Measurements from ENCODE around the gene DYNLT1. TPM values are rescaled to one million over a fixed set of nuclear protein-coding genes. Genes with fewer than 3 reads are reported as not detected.
"Not testable (repeated sequence)": the region's sequence is repeated elsewhere in the genome, so short reads cannot be mapped to it uniquely, and the experiment has no call there.

The DYNLT1 gene
- 100 to 1,000 TPM in 2 of 3 donors, 10 to 100 TPM in 1; 94.2 to 141 (median 119) TPM for polyA plus RNA-seq

- peak within 1 kb of the TSS; percentile 98 to 100 (median 98) for H3K27ac Mint-ChIP-seq
- peaks cover 7 to 29% (median 19%) of the 10 kb centered on the region in 3 donors for H3K27me3 Mint-ChIP-seq (ENCODE audit: low read depth in 3 of 3)
- peaks cover 5 to 18% (median 5%) of the 10 kb centered on the region in 3 donors for H3K36me3 Mint-ChIP-seq
- peaks cover 70 to 76% of the 10 kb centered on the region in 2 donors for H3K4me1 Mint-ChIP-seq
- H3K9me3 Mint-ChIP-seq = no peaks in the 10 kb centered on the region
- DNase-seq = peak; percentile 89 to 92 (median 89)
- H3K4me3 Mint-ChIP-seq = peak within 1 kb of the TSS; percentile 98 to 100 (median 99)
Measured at GRCh38 chr6:158644231-158645063, at the start of gene DYNLT1. TSS of gene DYNLT1 (minus strand) at chr6:158644743. CDS start at chr6:158644708, 35 bp downstream.

DNA sequence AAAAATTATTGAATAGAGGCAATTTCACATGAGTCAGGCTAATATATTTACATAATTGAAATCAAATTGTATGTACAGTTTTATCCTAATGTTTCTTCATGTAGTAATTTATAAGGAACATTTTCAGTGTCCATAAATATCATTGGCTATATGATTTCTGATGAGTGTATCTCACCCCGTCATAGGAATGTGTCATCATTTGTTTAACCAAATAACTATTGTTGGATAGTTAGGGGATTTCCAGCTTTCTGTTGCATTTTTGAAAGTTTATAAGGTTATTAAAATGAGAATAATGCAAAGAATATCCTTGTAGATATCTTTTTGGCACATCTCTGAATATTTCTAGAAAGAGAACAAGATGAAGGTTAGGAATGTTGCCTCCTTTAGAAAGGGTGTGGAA lies 44.3 kb upstream of the DYNLT1 start:
- peak overlapping the region; percentile 66 to 100 (median 98) for H3K27ac Mint-ChIP-seq

DNA sequence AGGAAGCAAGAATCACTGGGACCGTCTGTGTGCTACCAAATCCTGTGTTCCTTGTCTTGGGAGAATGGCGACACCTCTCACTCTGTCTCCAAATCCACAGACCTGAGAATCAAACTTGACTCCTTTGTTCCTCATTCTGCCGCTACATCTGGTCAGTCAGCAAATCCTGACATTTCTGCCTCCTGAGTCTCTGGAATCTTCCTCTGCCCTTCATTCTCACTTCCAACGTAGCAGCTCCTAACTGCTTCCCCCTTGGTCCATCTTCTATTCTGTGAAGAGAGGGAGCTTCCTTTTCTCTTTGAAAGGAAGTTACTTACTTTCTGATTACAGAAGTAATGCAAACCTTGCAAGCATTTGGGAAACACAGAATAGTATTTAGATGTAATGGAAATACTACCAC lies 43.0 kb upstream of the DYNLT1 start:
- Mint-ChIP-seq H3K4me3 (peak overlapping the region; percentile 80 to 89 (median 83)), H3K9me3 (no peaks in the 10 kb centered on the region), H3K27me3 (ENCODE audit: low read depth in 3 of 3) (peaks cover 9 to 16% (median 10%) of the 10 kb centered on the region in 3 donors), H3K27ac (peak overlapping the region; percentile 97 to 100 (median 98)), H3K36me3 (peaks cover 24 to 34% (median 26%) of the 10 kb centered on the region in 3 donors), H3K4me1 (peaks cover 53 to 75% of the 10 kb centered on the region in 2 donors)
- no peak for DNase-seq

More for the DNA sequence above, 44.3 kb upstream of the DYNLT1 start:
- H3K9me3 Mint-ChIP-seq = no peaks in the 10 kb centered on the region
- H3K27me3 Mint-ChIP-seq (ENCODE audit: low read depth in 3 of 3) = peaks cover 9 to 16% (median 10%) of the 10 kb centered on the region in 3 donors
- no peak overlapping the region for H3K4me3 Mint-ChIP-seq
- peaks cover 14 to 23% (median 16%) of the 10 kb centered on the region in 3 donors for H3K36me3 Mint-ChIP-seq
- no peak for DNase-seq
- peaks cover 47 to 74% of the 10 kb centered on the region in 2 donors for H3K4me1 Mint-ChIP-seq

- peaks cover 9 to 18% (median 10%) of the 10 kb centered on the region in 3 donors for H3K27me3 Mint-ChIP-seq (ENCODE audit: low read depth in 3 of 3)
- peaks cover 26 to 36% (median 27%) of the 10 kb centered on the region in 3 donors for H3K36me3 Mint-ChIP-seq
- no peaks in the 10 kb centered on the region for H3K9me3 Mint-ChIP-seq
- H3K4me3 Mint-ChIP-seq = peak overlapping the region; percentile 80 to 89 (median 83)
- H3K27ac Mint-ChIP-seq = peak overlapping the region; percentile 97 to 100 (median 98)
- H3K4me1 Mint-ChIP-seq = peaks cover 54 to 75% of the 10 kb centered on the region in 2 donors
- DNase-seq = peak; percentile 87 to 89 (median 89)
Measured at GRCh38 chr6:158686791-158687381, 42.3 kb upstream of the DYNLT1 start.

- peaks cover 9 to 18% (median 10%) of the 10 kb centered on the region in 3 donors for H3K27me3 Mint-ChIP-seq (ENCODE audit: low read depth in 3 of 3)
- peaks cover 24 to 38% (median 28%) of the 10 kb centered on the region in 3 donors for H3K36me3 Mint-ChIP-seq
- H3K4me1 Mint-ChIP-seq = peaks cover 53 to 76% of the 10 kb centered on the region in 2 donors
Measured at GRCh38 chr6:158686311-158686710, 41.8 kb upstream of the DYNLT1 start.

DNA sequence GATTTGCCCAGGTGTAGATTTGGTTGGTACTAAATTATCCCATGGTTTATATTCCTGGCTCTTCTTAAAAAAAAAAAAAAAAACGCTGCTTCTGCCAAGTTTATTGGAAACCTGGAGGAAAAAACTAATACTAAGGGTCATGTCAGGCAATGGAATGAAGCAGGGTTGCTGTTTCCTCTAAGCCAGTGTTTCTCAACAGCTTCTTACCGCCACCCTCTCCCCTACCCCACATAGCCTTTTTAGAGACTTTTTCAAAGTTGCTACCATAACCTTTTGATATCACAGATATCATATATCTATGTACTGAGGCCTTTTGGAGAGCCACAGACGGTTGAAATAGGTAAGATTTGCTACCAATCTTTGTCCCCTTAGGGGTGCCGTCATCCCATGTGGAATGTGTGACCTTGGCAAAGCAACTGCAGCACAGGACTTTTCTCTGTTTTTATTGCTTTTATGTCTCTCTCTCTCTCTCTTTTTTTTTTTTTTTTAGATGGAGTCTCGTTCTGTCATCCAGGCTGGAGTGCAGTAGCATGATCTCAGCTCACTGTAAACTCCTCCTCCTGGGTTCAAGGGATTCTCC lies 40.3 kb upstream of the DYNLT1 start:
- Mint-ChIP-seq H3K4me3 (no peak overlapping the region), H3K4me1 (peaks cover 54 to 79% of the 10 kb centered on the region in 2 donors)
- no peak for DNase-seq

More at GRCh38 chr6:158686311-158686710, 41.8 kb upstream of the DYNLT1 start:
- Mint-ChIP-seq H3K27ac (peak overlapping the region; percentile 97 to 100 (median 98)), H3K9me3 (no peaks in the 10 kb centered on the region), H3K4me3 (peak overlapping the region; percentile 80 to 89 (median 83))
- no peak for DNase-seq

DNA sequence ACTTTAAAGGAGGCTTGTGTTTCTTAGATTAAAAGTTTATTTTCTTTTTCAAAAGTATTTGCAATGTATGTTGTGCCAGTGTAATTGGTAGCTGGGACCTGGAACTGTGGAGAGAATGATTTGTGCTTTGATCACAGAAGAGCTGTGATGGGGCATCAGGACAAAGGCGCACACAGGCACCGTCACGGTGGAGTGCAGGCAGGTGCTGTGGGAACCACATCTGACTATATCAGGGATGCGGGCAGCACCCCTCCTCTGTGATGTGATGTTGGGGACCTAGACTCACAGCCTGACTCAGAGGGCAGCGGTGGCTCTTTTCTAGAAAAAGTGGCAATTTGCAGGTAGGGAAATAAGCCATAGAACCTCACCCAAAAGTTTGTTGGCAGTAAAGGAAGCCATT lies 39.8 kb upstream of the DYNLT1 start:
- no peak overlapping the region for H3K4me3 Mint-ChIP-seq
- no peak for DNase-seq
- H3K36me3 Mint-ChIP-seq = peaks cover 29 to 51% (median 32%) of the 10 kb centered on the region in 3 donors
- peaks cover 7 to 18% (median 10%) of the 10 kb centered on the region in 3 donors for H3K27me3 Mint-ChIP-seq (ENCODE audit: low read depth in 3 of 3)
- peaks cover 56 to 79% of the 10 kb centered on the region in 2 donors for H3K4me1 Mint-ChIP-seq
- peak overlapping the region; percentile 33 to 98 (median 88) for H3K27ac Mint-ChIP-seq
- H3K9me3 Mint-ChIP-seq = no peaks in the 10 kb centered on the region

More for the DNA sequence above, 40.3 kb upstream of the DYNLT1 start:
- Mint-ChIP-seq H3K27me3 (ENCODE audit: low read depth in 3 of 3) (peaks cover 7 to 18% (median 10%) of the 10 kb centered on the region in 3 donors), H3K36me3 (peaks cover 29 to 49% (median 32%) of the 10 kb centered on the region in 3 donors), H3K27ac (peak overlapping the region; percentile 33 to 98 (median 88)), H3K9me3 (no peaks in the 10 kb centered on the region)

DNA sequence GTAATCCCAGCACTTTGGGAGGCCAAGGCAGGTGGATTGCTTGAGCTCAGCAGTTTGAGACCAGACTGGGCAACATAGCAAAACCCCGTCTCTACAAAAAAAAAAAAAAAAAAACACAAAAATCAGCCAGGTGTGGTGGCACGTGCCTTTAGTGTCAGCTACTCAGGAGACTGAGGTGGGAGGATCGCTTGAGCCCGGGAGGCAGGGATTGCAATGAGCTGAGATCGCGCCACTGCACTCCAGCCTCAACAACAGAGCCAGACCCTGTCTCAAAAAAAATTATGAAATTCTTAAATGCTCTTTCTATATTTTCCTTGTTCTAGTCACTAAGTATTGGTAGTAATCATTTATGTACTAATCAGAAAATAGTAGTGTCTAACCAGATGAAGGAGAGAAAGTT lies 35.9 kb upstream of the DYNLT1 start:
- peaks cover 26 to 54% (median 33%) of the 10 kb centered on the region in 3 donors for H3K36me3 Mint-ChIP-seq
- DNase-seq = no peak
- peak overlapping the region; percentile 34 to 89 (median 64) for H3K27ac Mint-ChIP-seq
- no peak overlapping the region for H3K4me3 Mint-ChIP-seq
- peaks cover 32 to 41% of the 10 kb centered on the region in 2 donors for H3K4me1 Mint-ChIP-seq
- H3K27me3 Mint-ChIP-seq (ENCODE audit: low read depth in 3 of 3) = peaks cover 0 to 7% (median 4%) of the 10 kb centered on the region in 3 donors
- H3K9me3 Mint-ChIP-seq = no peaks in the 10 kb centered on the region

- no peak overlapping the region for H3K4me3 Mint-ChIP-seq
- H3K27ac Mint-ChIP-seq = peak overlapping the region; percentile 20 to 89 (median 76)
- H3K4me1 Mint-ChIP-seq = peaks cover 31 to 46% of the 10 kb centered on the region in 2 donors
- peaks cover 31 to 58% (median 36%) of the 10 kb centered on the region in 3 donors for H3K36me3 Mint-ChIP-seq
- peaks cover 0 to 7% (median 4%) of the 10 kb centered on the region in 3 donors for H3K27me3 Mint-ChIP-seq (ENCODE audit: low read depth in 3 of 3)
- no peak for DNase-seq
- H3K9me3 Mint-ChIP-seq = no peaks in the 10 kb centered on the region
Measured at GRCh38 chr6:158680015-158680414, 35.5 kb upstream of the DYNLT1 start.

- Mint-ChIP-seq H3K9me3 (no peaks in the 10 kb centered on the region), H3K36me3 (peaks cover 32 to 54% (median 37%) of the 10 kb centered on the region in 3 donors), H3K27ac (peak overlapping the region in 4 of 6 donors; percentile 47 to 75 (median 55)), H3K27me3 (ENCODE audit: low read depth in 3 of 3) (peaks cover under 1 to 9% (median 4%) of the 10 kb centered on the region in 3 donors), H3K4me1 (peaks cover 21 to 38% of the 10 kb centered on the region in 2 donors), H3K4me3 (no peak overlapping the region)
- no peak for DNase-seq
Measured at GRCh38 chr6:158677906-158678578, 33.5 kb upstream of the DYNLT1 start.

- DNase-seq; H3K4me3 Mint-ChIP-seq; H3K9me3 Mint-ChIP-seq; H3K27me3 Mint-ChIP-seq (ENCODE audit: low read depth in 3 of 3): not testable (repeated sequence)
- peaks cover 25 to 47% (median 30%) of the 10 kb centered on the region in 3 donors for H3K36me3 Mint-ChIP-seq
- H3K27ac Mint-ChIP-seq = peak overlapping the region in 1 of 6 donors; percentile 53
- H3K4me1 Mint-ChIP-seq = peaks cover 22 to 38% of the 10 kb centered on the region in 2 donors
Measured at GRCh38 chr6:158677094-158677493, 32.6 kb upstream of the DYNLT1 start.

- peaks cover 18 to 30% (median 24%) of the 10 kb centered on the region in 3 donors for H3K36me3 Mint-ChIP-seq
- peak overlapping the region; percentile 5 to 80 (median 64) for H3K27ac Mint-ChIP-seq
- peaks cover 3 to 4% (median 4%) of the 10 kb centered on the region in 3 donors for H3K27me3 Mint-ChIP-seq (ENCODE audit: low read depth in 3 of 3)
- no peak for DNase-seq
- H3K4me1 Mint-ChIP-seq = peaks cover 16 to 17% of the 10 kb centered on the region in 2 donors
- no peaks in the 10 kb centered on the region for H3K9me3 Mint-ChIP-seq
- H3K4me3 Mint-ChIP-seq = no peak overlapping the region
Measured at GRCh38 chr6:158674342-158675131, 30.0 kb upstream of the DYNLT1 start.
